ENCODE measurements around the gene KLK3. TPM values are rescaled to one million over a fixed set of nuclear protein-coding genes. Genes with fewer than 3 reads are reported as not detected.

Gene KLK3
- total and polyA plus RNA-seq, 2 experiments from 2014 or later, result not detected

GRCh38 chr19:50826492-50827240, 28.0 kb upstream of the KLK3 start:
- no peak for TF ChIP-seq CTCF (IDR thresholded peaks at IDR 0.05; ENCODE audit: poor library complexity)
- TF ChIP-seq EZH2 (IDR thresholded peaks at IDR 0.05; ENCODE audit: borderline replicate concordance), result no peak
- no peak for TF ChIP-seq EZH2phosphoT487 (IDR thresholded peaks at IDR 0.05; ENCODE audit: low read depth, severe bottlenecking, unreplicated experiment)
- Histone ChIP-seq H3K27ac (no peak overlapping the region), H3K4me3 (no peak overlapping the region), H3K9me2 (replicated peaks; ENCODE audit: insufficient read depth) (no peaks in the 10 kb centered on the region), H3K4me1 (ENCODE audit: insufficient read depth) (no peaks in the 10 kb centered on the region), H3K9me3 (ENCODE audit: low read depth) (no peaks in the 10 kb centered on the region), H4K20me1 (ENCODE audit: insufficient read depth, poor library complexity, severe bottlenecking) (no peaks in the 10 kb centered on the region), H3K36me3 (replicated peaks; ENCODE audit: insufficient read depth, low read depth) (no peaks in the 10 kb centered on the region), H2AFZ (no peak overlapping the region), H3K4me2 (no peak overlapping the region), H3K27me3 (peaks cover 4% of the 10 kb centered on the region), H3K79me2 (no peaks in the 10 kb centered on the region)
- DNase-seq (ENCODE audit: low spot score), result no peak
- 92% methylated on average over 34 of the region's 43 CpGs for WGBS (ENCODE audit: low lambda C conversion rate, missing lambda C conversion rate)

DNA sequence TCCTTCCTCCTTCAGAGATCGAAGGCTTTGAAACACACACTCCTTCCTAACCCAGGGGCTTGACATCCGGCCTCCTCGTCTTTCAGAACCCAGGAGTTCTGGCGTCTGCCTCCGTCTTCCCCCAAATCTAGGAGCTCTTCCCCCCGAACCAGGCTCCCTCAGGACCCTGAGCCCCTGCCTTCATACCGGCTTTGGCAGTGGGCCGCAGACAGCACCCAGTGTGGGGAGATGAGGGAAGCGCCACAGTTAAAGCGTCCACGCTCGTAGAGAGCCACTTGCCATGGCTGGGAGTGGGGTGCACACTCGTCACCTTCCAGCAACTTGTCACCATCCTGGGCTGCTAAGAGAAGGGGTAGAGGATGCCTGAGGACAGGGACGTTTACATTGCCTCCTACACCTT, 27.2 kb upstream of the KLK3 start:
- Histone ChIP-seq H3K27me3 (no peaks in the 10 kb centered on the region), H2AFZ (no peak overlapping the region), H3K9me3 (ENCODE audit: low read depth) (no peaks in the 10 kb centered on the region), H3K27ac (no peak overlapping the region), H3K9me2 (replicated peaks; ENCODE audit: insufficient read depth) (no peaks in the 10 kb centered on the region), H3K4me1 (ENCODE audit: insufficient read depth) (no peaks in the 10 kb centered on the region), H4K20me1 (ENCODE audit: insufficient read depth, poor library complexity, severe bottlenecking) (no peaks in the 10 kb centered on the region), H3K79me2 (no peaks in the 10 kb centered on the region), H3K4me3 (no peak overlapping the region), H3K36me3 (replicated peaks; ENCODE audit: insufficient read depth, low read depth) (no peaks in the 10 kb centered on the region), H3K4me2 (no peak overlapping the region)
- no peak for DNase-seq (ENCODE audit: low spot score)
- WGBS (ENCODE audit: low lambda C conversion rate, missing lambda C conversion rate), result 86% methylated on average over 14 of the region's 14 CpGs
- TF ChIP-seq CTCF (IDR thresholded peaks at IDR 0.05; ENCODE audit: poor library complexity), result no peak
- no peak for TF ChIP-seq EZH2phosphoT487 (IDR thresholded peaks at IDR 0.05; ENCODE audit: low read depth, severe bottlenecking, unreplicated experiment)
- no peak for TF ChIP-seq EZH2 (IDR thresholded peaks at IDR 0.05; ENCODE audit: borderline replicate concordance)

DNA sequence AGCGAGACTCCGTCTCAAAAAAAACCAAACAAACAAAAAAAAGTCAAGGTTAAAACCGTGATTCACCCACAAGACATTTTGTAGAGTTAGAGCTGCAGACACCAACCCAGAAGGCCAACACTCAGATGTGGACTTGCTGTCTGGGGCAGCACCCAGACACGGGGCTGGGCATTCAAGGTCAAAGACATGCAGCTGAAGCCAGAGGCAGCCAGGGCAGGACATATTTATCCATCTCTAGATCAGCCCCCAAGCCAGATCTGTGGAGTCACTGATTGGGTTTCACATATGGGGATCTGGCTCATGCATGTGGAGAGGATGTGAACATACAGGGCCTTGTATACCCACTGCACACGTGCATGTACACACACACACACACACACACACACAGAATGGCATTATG, 24.9 kb upstream of the KLK3 start:
- 89% methylated on average over 5 of the region's 5 CpGs for WGBS (ENCODE audit: low lambda C conversion rate, missing lambda C conversion rate)
- H3K79me2 ChIP-seq, result no peaks in the 10 kb centered on the region
- no peaks in the 10 kb centered on the region for H3K27me3 ChIP-seq
- no peak overlapping the region for H3K27ac ChIP-seq
- no peak overlapping the region for H2AFZ ChIP-seq
- TF ChIP-seq CTCF (IDR thresholded peaks at IDR 0.05; ENCODE audit: poor library complexity) (no peak), EZH2 (IDR thresholded peaks at IDR 0.05; ENCODE audit: borderline replicate concordance) (no peak), EZH2phosphoT487 (IDR thresholded peaks at IDR 0.05; ENCODE audit: low read depth, severe bottlenecking, unreplicated experiment) (no peak)
- H3K36me3 ChIP-seq (replicated peaks; ENCODE audit: insufficient read depth, low read depth), result no peaks in the 10 kb centered on the region
- no peak overlapping the region for H3K4me2 ChIP-seq
- no peaks in the 10 kb centered on the region for H4K20me1 ChIP-seq (ENCODE audit: insufficient read depth, poor library complexity, severe bottlenecking)
- H3K9me3 ChIP-seq (ENCODE audit: low read depth), result no peaks in the 10 kb centered on the region
- no peak overlapping the region for H3K4me3 ChIP-seq
- no peaks in the 10 kb centered on the region for H3K9me2 ChIP-seq (replicated peaks; ENCODE audit: insufficient read depth)
- no peaks in the 10 kb centered on the region for H3K4me1 ChIP-seq (ENCODE audit: insufficient read depth)
- no peak for DNase-seq (ENCODE audit: low spot score)

All from hepatocyte (in vitro differentiated cells).